Effector memory CD8-positive, alpha-beta T cell (primary cell): Measurements from ENCODE around the gene FBXL14.

Experiments
- ATAC-seq: fragments of 150-1000 bp; cut with Tn5 transposase; replicated peaks from 2 replicates; pipeline ENCODE4 v1.10.0; 2021; ENCODE audit warnings: mild to moderate bottlenecking, moderate library complexity
- DNase-seq, 3 experiments: peaks; one replicate each; pipeline ENCODE4 v3.0.0; 2021
- H3K27ac Mint-ChIP-seq, 2 donors: one replicate each; pipeline ENCODE4 v1.8.0; 2022; ENCODE audit warnings: mild to moderate bottlenecking in 2 of 2, mixed read lengths in 2 of 2, moderate library complexity in 2 of 2
- H3K27me3 Mint-ChIP-seq, 2 donors: one replicate each; pipeline ENCODE4 v1.8.0; 2022; ENCODE audit warnings: mixed read lengths in 2 of 2
- H3K36me3 Mint-ChIP-seq: one replicate; pipeline ENCODE4 v1.8.0; 2022; ENCODE audit warnings: mild to moderate bottlenecking, moderate library complexity, mixed read lengths; ENCODE audit not compliant: insufficient read depth
- H3K4me1 Mint-ChIP-seq, 2 donors: one replicate each; pipeline ENCODE4 v1.8.0; 2022; ENCODE audit warnings: low read depth in 2 of 2, mixed read lengths in 2 of 2
- H3K4me3 Mint-ChIP-seq, 2 donors: one replicate each; pipeline ENCODE4 v1.8.0; 2022; ENCODE audit warnings: mild to moderate bottlenecking in 2 of 2, mixed read lengths in 2 of 2, moderate library complexity in 2 of 2
- H3K9me3 Mint-ChIP-seq, 2 donors: one replicate each; pipeline ENCODE4 v1.8.0; 2022; ENCODE audit warnings: mixed read lengths in 2 of 2

Gene FBXL14

GRCh38 chr12:1540690-1541089 is 53.7 kb downstream of the FBXL14 start:
- Mint-ChIP-seq H3K4me1 (no peaks in the 10 kb centered on the region), H3K36me3 (no peaks in the 10 kb centered on the region), H3K27me3 (peaks cover 77 to 86% of the 10 kb centered on the region in 2 donors), H3K9me3 (no peaks in the 10 kb centered on the region), H3K4me3 (no peak overlapping the region), H3K27ac (no peak overlapping the region)
- ATAC-seq = no peak
- no peak for DNase-seq

GRCh38 chr12:1539135-1539534 is 55.2 kb downstream of the FBXL14 start:
- Mint-ChIP-seq H3K27me3 (peaks cover 74 to 94% of the 10 kb centered on the region in 2 donors), H3K9me3 (no peaks in the 10 kb centered on the region), H3K4me1 (peaks cover 4 to 7% of the 10 kb centered on the region in 2 donors), H3K4me3 (no peak overlapping the region), H3K36me3 (peaks cover 4% of the 10 kb centered on the region), H3K27ac (no peak overlapping the region)
- no peak for DNase-seq
- no peak for ATAC-seq

GRCh38 chr12:1536817-1537216 is 57.6 kb downstream of the FBXL14 start:
- Mint-ChIP-seq H3K4me1 (peaks cover 26 to 30% of the 10 kb centered on the region in 2 donors), H3K9me3 (no peaks in the 10 kb centered on the region), H3K27ac (no peak overlapping the region), H3K4me3 (no peak overlapping the region), H3K36me3 (peaks cover 11% of the 10 kb centered on the region), H3K27me3 (peaks cover 72 to 94% of the 10 kb centered on the region in 2 donors)
- ATAC-seq = no peak
- DNase-seq = no peak

GRCh38 chr12:1534748-1535147 is 59.6 kb downstream of the FBXL14 start:
- peaks cover 32 to 36% of the 10 kb centered on the region in 2 donors for H3K4me1 Mint-ChIP-seq
- H3K36me3 Mint-ChIP-seq = peaks cover 19% of the 10 kb centered on the region
- ATAC-seq (no peak), DNase-seq (no peak)
- peak overlapping the region; percentile 82 to 84 for H3K4me3 Mint-ChIP-seq
- no peaks in the 10 kb centered on the region for H3K9me3 Mint-ChIP-seq
- peaks cover 61 to 90% of the 10 kb centered on the region in 2 donors for H3K27me3 Mint-ChIP-seq
- peak overlapping the region in 1 of 2 donors; percentile 0 for H3K27ac Mint-ChIP-seq

- H3K4me1 Mint-ChIP-seq = peaks cover 36 to 40% of the 10 kb centered on the region in 2 donors
- DNase-seq = peak in 2 of 3 experiments; percentile 29 to 36
Observed at GRCh38 chr12:1533602-1534304, 60.6 kb downstream of the FBXL14 start.

GRCh38 chr12:1533205-1533601 is 61.2 kb downstream of the FBXL14 start:
- DNase-seq (peak in 1 of 3 experiments; percentile 35), ATAC-seq (peak; percentile 52)
- Mint-ChIP-seq H3K27me3 (peaks cover 63 to 90% of the 10 kb centered on the region in 2 donors), H3K27ac (no peak overlapping the region), H3K36me3 (peaks cover 24% of the 10 kb centered on the region), H3K9me3 (no peaks in the 10 kb centered on the region), H3K4me1 (peaks cover 36 to 40% of the 10 kb centered on the region in 2 donors), H3K4me3 (peak overlapping the region; percentile 82 to 84)

More at GRCh38 chr12:1533602-1534304, 60.6 kb downstream of the FBXL14 start:
- Mint-ChIP-seq H3K27ac (peak overlapping the region in 1 of 2 donors; percentile 0), H3K9me3 (no peaks in the 10 kb centered on the region), H3K27me3 (peaks cover 61 to 90% of the 10 kb centered on the region in 2 donors), H3K4me3 (peak overlapping the region; percentile 82 to 84), H3K36me3 (peaks cover 24% of the 10 kb centered on the region)
- peak; percentile 64 for ATAC-seq

GRCh38 chr12:1532375-1533165 is 61.8 kb downstream of the FBXL14 start:
- H3K9me3 Mint-ChIP-seq = no peaks in the 10 kb centered on the region
- no peak for ATAC-seq
- peak overlapping the region; percentile 82 to 84 for H3K4me3 Mint-ChIP-seq
- DNase-seq = no peak
- peaks cover 24% of the 10 kb centered on the region for H3K36me3 Mint-ChIP-seq
- peaks cover 64 to 90% of the 10 kb centered on the region in 2 donors for H3K27me3 Mint-ChIP-seq
- H3K27ac Mint-ChIP-seq = no peak overlapping the region
- peaks cover 36 to 40% of the 10 kb centered on the region in 2 donors for H3K4me1 Mint-ChIP-seq

- H3K9me3 Mint-ChIP-seq = no peaks in the 10 kb centered on the region
Observed at GRCh38 chr12:1531654-1532374, 62.6 kb downstream of the FBXL14 start.

GRCh38 chr12:1531153-1531653 is 63.2 kb downstream of the FBXL14 start:
- Mint-ChIP-seq H3K4me3 (peak overlapping the region; percentile 82 to 84), H3K27me3 (peaks cover 64 to 90% of the 10 kb centered on the region in 2 donors), H3K4me1 (peaks cover 36 to 40% of the 10 kb centered on the region in 2 donors), H3K36me3 (peaks cover 24% of the 10 kb centered on the region), H3K9me3 (no peaks in the 10 kb centered on the region), H3K27ac (peak overlapping the region in 1 of 2 donors; percentile 57)
- ATAC-seq (no peak), DNase-seq (no peak)

More at GRCh38 chr12:1531654-1532374, 62.6 kb downstream of the FBXL14 start:
- ATAC-seq (no peak), DNase-seq (no peak)
- H3K27ac Mint-ChIP-seq = peak overlapping the region in 1 of 2 donors; percentile 57
- peaks cover 36 to 40% of the 10 kb centered on the region in 2 donors for H3K4me1 Mint-ChIP-seq
- peak overlapping the region; percentile 82 to 84 for H3K4me3 Mint-ChIP-seq
- peaks cover 24% of the 10 kb centered on the region for H3K36me3 Mint-ChIP-seq
- H3K27me3 Mint-ChIP-seq = peaks cover 64 to 90% of the 10 kb centered on the region in 2 donors

GRCh38 chr12:1530592-1531152 is 63.7 kb downstream of the FBXL14 start:
- H3K36me3 Mint-ChIP-seq = peaks cover 24% of the 10 kb centered on the region
- H3K27ac Mint-ChIP-seq = no peak overlapping the region
- peaks cover 64 to 90% of the 10 kb centered on the region in 2 donors for H3K27me3 Mint-ChIP-seq
- DNase-seq (no peak), ATAC-seq (no peak)
- H3K4me1 Mint-ChIP-seq = peaks cover 36 to 40% of the 10 kb centered on the region in 2 donors
- peak overlapping the region in 1 of 2 donors; percentile 82 for H3K4me3 Mint-ChIP-seq
- H3K9me3 Mint-ChIP-seq = no peaks in the 10 kb centered on the region

GRCh38 chr12:1529862-1530591 is 64.4 kb downstream of the FBXL14 start:
- DNase-seq (no peak), ATAC-seq (no peak)
- H3K27me3 Mint-ChIP-seq = peaks cover 67 to 91% of the 10 kb centered on the region in 2 donors
- H3K4me1 Mint-ChIP-seq = peaks cover 36 to 40% of the 10 kb centered on the region in 2 donors
- peaks cover 24% of the 10 kb centered on the region for H3K36me3 Mint-ChIP-seq
- no peaks in the 10 kb centered on the region for H3K9me3 Mint-ChIP-seq
- peak overlapping the region; percentile 85 to 88 for H3K4me3 Mint-ChIP-seq
- peak overlapping the region in 1 of 2 donors; percentile 44 for H3K27ac Mint-ChIP-seq

GRCh38 chr12:1529228-1529861 is 65.0 kb downstream of the FBXL14 start:
- H3K9me3 Mint-ChIP-seq = no peaks in the 10 kb centered on the region
- ATAC-seq = no peak
- H3K27me3 Mint-ChIP-seq = peaks cover 73 to 88% of the 10 kb centered on the region in 2 donors
- DNase-seq = no peak
- H3K27ac Mint-ChIP-seq = peak overlapping the region in 1 of 2 donors; percentile 44
- H3K4me1 Mint-ChIP-seq = peaks cover 32 to 35% of the 10 kb centered on the region in 2 donors
- H3K36me3 Mint-ChIP-seq = peaks cover 20% of the 10 kb centered on the region
- H3K4me3 Mint-ChIP-seq = peak overlapping the region; percentile 85 to 88
